IPS DF 4.7 (cell line): Measurements from ENCODE around the gene GSG1L.
A peak's percentile ranks its signal among the peaks of the same experiment; 100 is the strongest.

Source experiments
- DNase-seq: peaks from one replicate; pipeline ENCODE4 v3.0.0-alpha.2; 2013; ENCODE audit warnings: low spot score; ENCODE audit errors: extremely low read depth

Gene GSG1L

DNA sequence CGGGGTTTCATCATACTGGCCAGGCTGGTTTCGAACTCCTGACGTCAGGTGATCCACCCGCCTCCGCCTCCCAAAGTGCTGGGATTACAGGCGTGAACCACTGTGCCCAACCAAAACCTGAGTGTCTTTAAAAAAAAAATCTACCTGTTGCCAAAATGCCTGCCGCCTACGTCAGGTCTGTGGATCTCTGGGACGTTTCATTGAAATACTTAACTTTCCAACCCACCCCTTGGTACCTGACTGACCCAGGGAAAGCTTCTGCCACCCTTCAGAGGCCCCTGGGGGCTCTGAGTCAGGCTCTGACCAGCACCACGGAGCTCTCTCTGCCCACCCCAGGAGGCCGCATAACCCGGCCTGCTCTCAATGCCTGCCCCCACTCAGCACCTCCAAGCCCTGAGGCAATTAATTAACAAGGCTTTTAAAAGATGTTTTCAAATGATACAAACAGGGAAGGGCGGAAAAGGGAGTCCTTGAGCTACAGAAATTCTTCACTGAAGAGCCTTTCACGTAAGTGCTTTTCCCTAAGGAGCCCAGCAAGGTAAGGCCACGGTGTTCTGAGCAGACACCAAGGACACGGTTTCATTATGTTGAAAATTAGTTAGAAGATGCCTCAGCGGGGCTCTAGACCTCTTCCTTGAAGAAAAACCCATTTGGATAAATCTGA, 29.3 kb upstream of the GSG1L start:
- DNase-seq, result no peak

DNA sequence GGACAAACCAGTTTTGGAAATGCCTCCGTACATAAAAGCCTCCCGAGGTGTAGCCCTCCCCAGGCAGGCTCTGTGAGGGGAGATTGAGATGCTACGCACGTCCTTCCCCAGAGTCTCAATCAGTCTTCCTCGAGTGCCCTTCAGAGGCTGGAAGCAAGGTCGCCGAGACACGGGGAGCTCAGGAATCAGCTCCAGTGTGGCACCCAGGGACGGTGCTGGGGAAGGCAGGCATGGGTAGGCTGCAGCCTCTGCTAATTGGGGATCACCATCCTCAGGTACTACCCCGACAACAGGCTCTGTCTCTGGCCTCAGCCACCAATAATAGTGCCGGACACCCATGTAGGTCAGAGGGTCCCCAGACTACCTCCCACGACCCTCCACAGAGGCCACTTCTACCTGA, 28.1 kb upstream of the GSG1L start:
- DNase-seq, result no peak

DNA sequence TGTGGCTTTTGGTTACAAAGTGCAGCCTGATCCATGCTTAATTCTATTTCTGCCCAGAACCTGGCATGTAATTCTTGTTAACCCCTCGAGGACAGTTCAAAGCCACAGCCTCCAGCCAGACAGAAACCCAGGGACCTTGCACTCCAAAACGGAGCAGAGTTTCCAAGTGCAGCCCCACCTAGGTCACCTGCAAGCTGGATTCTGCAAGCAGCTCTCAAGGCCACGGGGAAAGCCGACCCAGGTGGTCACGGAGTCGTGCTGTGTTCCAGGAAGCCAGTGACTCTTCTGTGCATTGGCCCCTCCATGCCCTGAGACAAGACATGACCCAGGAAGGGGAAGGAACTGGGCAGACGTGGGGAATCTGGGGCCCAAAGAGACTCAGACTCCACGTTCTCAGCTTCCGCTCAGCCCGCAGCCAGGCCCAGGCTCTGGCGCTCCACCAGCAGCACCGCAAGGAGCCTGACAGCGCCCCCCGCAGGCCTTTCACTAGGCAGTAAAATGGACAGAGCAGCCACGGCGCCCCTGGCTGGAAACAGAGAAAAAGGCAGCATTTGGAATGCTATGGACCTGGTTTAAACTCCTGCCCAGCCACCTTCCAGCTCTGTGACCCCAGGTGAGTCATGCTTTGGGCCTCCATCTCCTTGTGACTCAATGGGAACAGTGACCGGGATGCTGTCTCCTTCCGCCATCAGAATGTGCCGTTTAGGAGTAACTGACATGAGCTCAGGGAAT, 27.3 kb upstream of the GSG1L start:
- peak; percentile 30 for DNase-seq

DNA sequence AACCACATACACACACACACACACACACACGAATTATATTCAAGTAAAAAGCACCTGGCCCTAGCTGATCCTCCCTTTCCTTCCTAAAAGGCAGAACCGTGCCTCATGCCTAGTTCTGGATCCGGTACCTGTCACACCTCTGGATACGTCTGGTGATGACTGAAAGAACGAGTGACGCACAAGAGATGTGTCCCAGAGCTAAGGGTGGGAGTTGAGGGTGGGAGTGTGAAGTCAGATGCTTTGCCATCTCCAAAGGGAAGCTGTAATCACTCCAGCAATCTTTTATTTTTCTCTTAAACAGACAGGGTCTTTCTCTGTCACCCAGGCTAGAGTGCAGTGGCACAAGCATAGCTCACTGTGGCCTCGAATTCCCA, 26.5 kb upstream of the GSG1L start:
- DNase-seq, result no peak

DNA sequence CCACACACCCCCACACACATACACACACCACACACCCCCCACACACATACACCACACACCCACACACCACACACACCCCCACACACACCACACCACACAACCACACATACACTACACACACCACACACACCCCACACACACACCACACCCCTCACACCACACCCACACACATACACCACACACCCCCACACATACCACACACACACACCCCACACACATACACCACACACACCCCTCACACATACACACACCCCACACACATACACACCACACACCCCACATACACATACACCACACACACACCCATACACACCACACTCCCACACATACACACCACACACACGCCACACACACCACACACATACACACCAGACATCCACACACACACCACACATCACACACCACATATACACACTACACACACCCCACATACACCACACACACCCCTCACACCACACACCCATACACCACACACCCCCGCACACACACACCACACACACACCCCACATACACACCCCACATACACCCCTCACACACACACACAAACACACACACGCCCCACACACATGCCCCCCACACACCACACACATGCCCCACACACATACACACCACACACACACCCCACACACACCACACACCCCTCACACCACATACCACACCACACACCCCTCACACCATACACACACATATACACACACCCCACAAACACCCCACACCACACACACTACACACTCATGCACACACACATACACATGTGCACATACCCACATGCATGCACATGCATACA, 25.9 kb upstream of the GSG1L start:
- DNase-seq, result no peak

DNA sequence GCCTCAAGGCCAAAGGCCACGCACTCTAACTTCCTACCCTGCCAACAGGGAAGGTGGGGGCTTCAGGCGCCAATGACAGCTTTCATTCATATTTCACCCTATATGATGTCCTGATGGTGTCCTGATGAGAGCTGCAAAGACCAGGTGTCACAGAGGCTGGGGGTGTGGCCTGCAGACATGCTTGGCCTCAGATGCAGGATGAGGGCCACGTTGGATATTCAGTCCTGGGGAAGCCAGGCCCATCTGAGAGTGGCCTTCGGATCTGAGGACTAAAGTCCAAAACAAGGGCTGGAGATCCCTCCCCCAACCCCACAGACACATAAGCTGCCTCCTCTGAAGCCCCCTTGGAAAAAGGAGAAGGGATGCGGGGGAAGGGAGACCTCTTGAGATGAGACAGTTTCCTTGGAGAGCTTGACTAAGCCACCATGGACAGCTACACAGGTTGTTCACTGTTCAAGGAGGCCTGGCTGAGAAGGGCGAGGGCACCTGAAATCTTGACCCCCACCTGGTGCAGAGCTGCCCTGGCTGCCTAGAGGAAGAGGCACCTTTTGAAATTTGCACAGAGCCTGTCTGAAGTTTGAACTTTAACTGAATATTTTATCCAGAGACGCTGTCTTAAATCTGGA, 24.3 kb upstream of the GSG1L start:
- no peak for DNase-seq

DNA sequence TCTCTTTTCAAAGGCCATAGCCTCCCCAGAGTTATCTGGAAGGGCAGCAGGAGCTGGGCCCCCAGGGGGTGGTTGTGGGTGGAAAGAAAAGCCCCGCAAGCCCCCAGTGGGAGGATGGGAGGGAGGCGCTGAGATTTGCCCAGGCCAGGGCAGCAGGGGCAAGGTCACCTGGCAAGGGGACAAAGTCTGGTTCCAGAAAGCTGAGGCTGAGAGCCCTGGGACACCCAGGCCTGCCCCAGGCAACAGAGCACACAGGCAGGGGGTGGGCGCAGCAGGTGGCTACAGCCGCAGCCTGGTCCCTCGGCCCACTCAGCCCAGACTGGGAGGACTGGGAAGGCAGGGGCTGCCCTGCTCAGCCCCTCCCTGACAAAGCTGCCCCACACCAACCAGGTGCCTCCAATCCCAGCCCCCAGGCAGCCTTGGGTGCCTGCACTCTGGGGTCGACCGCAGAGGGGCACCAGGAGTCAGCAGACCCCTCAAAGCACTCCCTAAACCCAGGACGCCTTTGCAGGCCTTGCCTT, 23.7 kb upstream of the GSG1L start:
- DNase-seq, result no peak

DNA sequence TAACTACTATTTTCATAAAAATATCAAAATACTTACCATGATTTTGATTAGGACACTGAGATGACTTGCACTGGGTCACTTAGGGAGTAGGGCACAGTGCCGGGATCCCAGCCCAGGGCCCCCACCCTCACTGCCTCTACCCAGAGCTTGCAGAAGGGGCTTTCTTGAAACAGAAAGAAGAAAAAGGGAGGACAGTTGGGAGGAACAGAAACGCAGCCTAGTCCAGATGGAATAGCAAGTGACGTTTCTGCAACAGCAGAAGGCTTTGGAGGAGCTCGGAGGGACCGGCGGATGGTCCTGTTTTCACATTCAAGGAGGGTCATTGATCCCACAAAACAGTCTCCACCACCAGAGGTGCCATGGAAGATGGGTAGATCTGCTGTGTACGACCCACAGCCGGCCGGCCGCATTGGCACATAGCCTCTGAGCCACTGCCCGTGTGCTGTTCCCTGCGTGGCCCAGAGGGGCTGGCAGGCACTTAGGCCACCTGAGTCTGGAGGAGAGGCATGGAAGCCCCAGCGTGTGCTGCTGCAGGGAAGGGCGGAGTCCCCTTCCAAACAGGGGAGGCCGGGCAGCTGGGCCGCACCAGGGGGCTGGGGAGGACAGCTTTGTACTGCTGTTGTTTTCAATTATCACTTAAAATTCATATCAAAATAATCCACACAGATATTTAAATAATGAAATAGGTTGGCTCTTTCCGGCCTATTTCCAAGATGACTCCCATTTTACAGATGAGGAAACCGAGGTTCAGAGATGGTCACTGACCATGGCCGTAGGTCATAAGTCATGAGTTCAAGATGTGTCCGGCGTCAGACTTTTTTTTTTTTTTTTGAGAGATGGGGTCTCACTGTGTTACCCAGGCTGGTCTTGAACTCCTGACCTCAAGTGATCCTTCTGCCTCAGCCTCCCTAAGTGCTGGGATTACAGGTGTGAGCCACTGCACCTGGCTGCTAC, 22.9 kb upstream of the GSG1L start:
- no peak for DNase-seq

DNA sequence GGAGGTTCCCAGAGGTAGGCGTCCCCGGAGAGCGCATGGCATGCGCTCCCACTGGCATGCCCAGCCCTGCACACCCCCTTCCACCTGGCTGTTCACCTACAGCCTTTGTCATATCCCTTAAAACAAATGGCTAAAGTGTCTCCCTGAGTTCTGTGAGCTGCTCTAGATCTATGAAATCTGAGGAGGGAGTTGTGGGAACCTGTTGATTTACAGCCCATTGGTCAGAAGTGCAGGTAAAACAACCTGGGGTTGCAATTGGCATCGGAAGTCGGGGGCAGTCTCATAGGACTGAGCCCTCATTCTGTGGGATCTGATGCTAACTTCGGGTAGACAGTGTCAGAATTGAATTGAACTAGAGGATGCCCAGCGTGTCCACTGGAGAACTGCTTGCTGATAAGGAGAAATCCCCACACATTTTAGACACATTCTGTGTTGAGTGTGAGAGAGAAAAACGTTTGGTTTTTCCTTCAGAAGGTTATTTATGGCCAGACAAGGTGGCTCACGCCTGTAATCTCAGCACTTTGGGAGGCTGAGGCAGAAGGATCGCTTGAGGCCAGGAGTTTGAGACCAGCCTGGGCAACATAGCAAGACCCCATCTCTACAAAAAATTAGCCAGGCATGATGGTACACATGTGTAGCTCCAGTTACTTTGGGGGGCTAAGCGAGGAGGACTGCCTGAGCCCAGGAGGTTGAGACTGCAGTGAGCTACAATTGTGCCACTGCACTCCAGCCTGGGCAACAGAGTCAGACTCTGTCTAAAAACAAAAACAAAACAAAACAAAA, 22.1 kb upstream of the GSG1L start:
- DNase-seq, result no peak

DNA sequence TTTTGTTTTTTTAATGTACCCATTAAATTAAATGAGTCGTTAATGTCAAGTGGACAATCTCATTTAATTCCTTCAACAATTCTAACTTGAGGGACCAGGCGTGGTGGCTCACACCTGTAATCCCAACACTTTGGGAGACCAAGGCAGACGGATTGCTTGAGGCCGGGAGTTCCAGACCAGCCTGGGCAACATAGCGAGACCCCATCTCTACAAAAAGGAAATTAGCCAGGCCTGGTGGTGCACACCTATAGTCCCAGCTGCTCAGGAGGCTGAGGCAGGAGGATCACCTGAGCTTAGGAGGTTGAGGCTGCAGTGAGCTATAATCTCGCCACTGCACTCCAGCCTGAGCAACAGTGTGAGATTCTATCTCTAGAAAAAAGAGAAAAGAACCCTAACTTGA, 20.7 kb upstream of the GSG1L start:
- no peak for DNase-seq

DNA sequence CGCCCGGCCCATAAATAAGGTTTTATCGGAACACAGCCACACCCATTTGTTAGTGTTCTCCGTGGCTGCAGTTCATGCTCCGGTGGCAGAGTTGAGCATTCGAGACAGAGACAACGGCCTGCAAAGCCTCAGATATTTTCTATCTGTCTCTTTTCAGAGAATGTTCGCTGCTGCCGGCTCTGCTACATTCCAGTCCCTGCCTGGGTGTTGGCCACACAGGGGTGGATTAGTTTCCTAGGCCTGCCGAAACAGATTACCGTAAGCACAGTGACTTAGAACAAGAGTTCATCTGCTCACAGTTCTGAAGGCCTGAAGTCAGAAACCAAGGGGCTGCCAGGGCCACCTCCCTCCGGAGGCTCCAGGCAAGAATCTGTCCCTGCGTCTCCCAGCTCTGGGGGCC, 19.1 kb upstream of the GSG1L start:
- no peak for DNase-seq

DNA sequence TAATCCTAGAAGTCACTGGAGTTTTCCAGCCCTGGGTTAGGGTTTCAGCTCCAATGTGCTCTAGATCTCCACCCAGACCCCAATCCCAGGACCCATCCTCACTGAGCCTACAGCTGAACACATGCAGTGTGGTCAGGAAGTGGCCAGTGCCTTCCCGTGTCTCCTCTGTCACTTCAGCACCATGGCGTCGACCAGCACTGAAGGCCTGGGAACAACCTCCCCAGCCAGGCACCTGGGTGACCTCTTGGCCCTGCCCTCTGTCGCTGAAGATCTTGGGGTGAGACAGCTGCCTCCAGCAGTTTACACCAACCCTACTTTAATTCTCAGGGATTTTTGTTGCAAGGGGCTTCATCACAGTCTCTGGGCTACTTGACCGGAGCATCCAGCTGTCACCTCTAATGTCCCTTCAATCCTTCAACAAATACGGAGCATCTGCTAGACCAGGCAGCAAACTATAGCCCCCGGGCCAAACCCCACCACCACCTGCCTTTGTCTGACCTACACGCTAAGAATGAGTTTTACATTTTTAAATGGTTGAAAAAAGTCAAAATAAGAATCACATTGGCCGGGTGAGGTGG, 18.0 kb upstream of the GSG1L start:
- no peak for DNase-seq

DNA sequence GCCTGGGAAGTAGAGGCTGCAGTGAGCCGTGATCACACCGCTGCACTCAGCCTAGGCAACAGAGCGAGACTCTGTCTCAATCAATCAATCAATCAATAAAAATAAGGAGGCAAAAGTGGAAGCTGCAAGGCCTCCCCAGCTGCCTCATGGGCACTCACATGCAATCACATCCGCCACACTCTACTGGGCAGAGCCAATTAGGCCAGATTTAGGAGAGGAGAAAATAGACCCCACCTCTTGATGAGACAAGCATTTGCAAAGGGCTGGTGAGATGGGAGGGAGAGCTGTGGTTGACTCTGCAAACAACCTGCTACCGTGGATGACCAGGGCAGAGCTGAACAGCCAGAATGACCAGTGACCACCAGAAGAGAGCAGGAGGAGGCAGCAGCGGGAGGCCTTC, 14.7 kb upstream of the GSG1L start:
- DNase-seq, result no peak

DNA sequence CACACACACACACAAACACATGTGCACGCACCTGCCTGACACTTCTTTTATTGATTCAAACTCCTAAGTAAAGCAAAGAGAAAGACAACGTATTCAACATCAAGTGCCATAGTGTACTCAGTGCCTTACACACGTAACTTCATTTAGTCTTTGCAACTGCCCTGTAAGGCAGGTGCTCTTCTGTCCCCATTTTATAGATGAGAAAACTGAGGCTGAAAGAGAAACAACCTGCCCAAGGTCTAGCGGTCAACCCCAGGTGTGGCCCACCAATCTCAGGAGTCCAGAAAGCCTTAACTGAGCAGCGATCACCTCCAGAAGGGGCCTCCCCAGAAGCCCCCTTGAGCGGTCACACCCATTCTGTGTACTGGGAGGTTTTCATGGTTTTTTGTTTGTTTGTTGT, 10.3 kb upstream of the GSG1L start:
- no peak for DNase-seq

DNA sequence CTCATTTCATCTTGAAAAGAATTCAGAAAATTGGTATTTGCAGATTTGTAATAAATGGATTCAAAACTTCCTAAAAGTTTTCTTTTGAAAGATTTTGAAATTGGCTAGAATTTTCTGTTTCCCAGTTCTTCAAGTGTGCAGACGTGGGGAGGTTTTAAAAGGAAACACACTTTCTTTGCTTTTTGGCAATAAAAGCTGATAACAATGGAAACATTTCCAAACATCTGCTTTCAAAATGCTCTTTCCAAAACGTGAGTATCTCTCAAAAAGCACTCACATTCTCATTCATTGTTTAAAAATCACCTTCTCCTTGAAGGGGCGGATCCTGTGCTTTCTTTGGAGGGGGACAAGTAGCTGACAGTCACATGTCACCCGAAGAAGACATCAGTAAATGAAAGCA, 8.6 kb upstream of the GSG1L start:
- DNase-seq, result no peak

DNA sequence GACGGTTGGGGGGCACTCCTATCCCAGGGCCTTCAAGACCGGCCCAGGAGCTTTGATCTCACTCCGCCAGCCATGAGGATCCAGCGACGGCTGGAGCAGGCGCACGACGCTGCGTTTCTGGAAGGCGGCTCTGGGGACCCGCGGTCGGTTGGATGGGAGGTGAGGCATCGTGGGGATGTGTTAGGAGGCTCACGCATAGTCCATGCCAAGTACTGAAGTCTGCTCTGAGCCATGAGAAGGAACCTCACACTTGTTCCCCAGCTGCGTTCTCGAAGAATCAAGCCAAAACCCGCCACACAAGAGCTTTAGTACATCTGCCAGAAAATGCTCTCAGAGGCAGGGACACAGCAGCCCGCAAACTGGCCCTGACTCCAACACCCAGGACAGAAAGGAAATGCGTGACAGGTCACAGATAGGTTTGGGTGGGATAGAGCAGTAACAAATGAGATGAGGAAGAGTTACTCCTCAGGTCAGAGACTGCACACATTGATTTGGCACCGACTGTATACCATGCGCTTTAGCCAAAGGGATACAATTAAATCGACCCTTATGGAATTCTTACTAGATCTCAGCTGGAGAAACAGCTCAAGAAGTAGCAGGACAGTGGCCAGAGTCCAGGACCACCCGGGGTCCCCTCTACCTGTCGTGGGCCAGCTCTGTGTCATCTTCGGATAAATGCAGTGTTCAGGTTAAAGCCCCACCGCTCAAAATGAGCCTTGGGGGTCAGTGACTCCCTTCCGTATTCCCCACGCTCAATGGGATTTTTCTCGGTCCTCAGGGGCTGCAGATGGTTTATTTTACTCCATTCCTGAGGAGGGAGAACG, 6.7 kb upstream of the GSG1L start:
- DNase-seq, result no peak

DNA sequence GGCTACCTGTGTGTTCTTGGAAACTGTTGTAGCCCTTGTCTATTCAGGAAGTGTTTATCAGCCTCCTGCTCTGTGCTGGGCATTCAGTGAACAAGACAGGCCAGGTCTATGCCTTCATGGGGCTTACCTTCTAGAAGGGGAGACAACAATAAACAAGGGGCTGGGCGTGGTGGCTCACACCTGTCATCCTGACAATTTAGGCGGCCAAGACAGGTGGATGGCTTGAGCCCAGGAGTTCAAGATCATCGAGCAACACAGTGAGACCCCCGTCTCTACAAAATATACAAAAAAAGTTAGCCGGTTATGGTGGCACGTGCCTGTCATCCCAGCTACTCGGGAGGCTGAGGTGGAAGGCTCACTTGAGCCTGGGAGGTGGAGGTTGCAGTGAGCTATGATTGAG, 5.5 kb upstream of the GSG1L start:
- no peak for DNase-seq

DNA sequence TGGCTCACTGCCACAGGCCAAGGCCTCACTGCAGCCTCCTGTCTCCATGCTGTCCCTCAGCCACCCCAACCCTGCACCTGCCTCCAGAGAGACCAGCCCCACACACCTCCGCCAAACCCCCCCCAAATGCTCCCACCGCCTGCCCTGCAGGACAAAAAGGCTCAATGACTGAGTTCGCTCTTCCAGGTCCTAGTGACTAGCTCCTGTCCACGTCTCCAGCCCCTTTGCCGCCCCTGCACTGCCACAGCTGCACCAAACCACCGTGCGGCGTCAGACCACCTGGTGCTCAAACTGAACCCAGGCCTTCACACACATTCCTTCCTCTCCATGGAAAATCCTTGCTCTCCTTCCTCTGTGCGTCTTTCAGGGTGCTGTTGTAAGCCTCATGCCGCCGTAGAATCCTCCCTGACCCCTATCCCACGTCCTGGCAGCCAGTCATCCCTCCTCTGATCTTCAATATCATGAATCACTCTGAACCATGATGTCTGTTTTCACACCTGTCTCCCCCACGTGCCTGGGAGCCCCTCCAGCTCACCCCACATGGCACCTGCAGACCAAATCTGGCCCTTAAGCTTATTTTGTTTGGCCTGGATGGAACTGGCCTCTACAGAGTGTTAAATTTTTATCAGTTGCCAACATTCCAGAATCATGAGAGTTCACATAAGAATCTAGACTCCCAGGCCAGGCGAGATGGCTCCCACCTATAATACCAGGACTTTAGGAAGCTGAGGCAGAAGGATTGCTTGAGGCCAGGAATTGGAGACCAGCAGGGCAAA, 4.3 kb upstream of the GSG1L start:
- no peak for DNase-seq
